HepG2 (cell line): ENCODE measurements around the gene RB1. TPM values are rescaled to one million over a fixed set of nuclear protein-coding genes. Genes with fewer than 3 reads are reported as not detected.

Source experiments
- ATAC-seq: fragments of 200-7000 bp; cut with Tn5 transposase; 3 replicates; pipeline ENCODE4 v1.9.1; 2020; ENCODE audit warnings: mild to moderate bottlenecking, moderate library complexity
- BruUV-seq: library from RNA; stranded (reverse); fragments of 400-500 nt; replicated peaks from 2 replicates; lab custom pipeline; 2021; lab: Mats Ljungman, UMichigan
- CTCF ChIA-PET: fragments of 300-600 bp; formaldehyde crosslinking; extraction: SDS; loops from one replicate; lab custom pipeline; 2021; ENCODE audit warnings: low total read pairs, inconsistent platforms, low intra/inter-chr PET ratio; lab: Yijun Ruan, JAX
- POLR2A ChIA-PET: fragments of 350-600 bp; sonication (Branson Sonifier 250); formaldehyde crosslinking; loops from one replicate; lab custom pipeline; 2020; ENCODE audit warnings: antibody characterized with exemption, inconsistent platforms; lab: Yijun Ruan, JAX
- DNase-seq: peaks from one replicate; pipeline ENCODE4 v3.0.0-alpha.2; 2015; ENCODE audit warnings: low spot score
- FAIRE-seq: peaks from 3 replicates; lab custom pipeline; 2011; peaks lifted over from hg19 to GRCh38; lab: Jason Lieb, UNC
- H2AFZ ChIP-seq: one replicate; pipeline ENCODE4 v1.6.1; 2011; ENCODE audit warnings: low read length, inconsistent platforms
- H3K27ac ChIP-seq: fragments of 300-600 bp; 3 replicates; pipeline ENCODE4 v1.8.0; 2011; ENCODE audit warnings: mixed run types, mild to moderate bottlenecking, mixed read lengths, low read length, inconsistent platforms; ENCODE audit not compliant: insufficient read depth; ENCODE audit errors: extremely low read length
- H3K27me3 ChIP-seq, 2 experiments: fragments of 200-600 bp in 1 of 2; 2 replicates in 1 of 2; 3 replicates in 1 of 2; pipeline versions ENCODE4 v1.6.0 to v1.8.0; 2011; ENCODE audit warnings: low read length in 2 of 2, mild to moderate bottlenecking in 2 of 2, moderate library complexity in 2 of 2, inconsistent platforms in 1 of 2; ENCODE audit not compliant: insufficient read depth in 2 of 2, control insufficient read depth in 1 of 2
- H3K36me3 ChIP-seq, 2 experiments: fragments of 200-600 bp in 1 of 2; replicated peaks in 1 of 2; 2 replicates in 1 of 2; 3 replicates in 1 of 2; pipeline versions ENCODE4 v1.5.1 to v1.8.0; 2011; ENCODE audit warnings: low read length in 2 of 2, inconsistent platforms in 1 of 2; ENCODE audit not compliant: insufficient read depth in 2 of 2, control insufficient read depth in 1 of 2
- H3K4me1 ChIP-seq: 2 replicates; pipeline ENCODE4 v1.5.1; 2012; ENCODE audit warnings: low read length, inconsistent platforms; ENCODE audit not compliant: insufficient read depth
- H3K4me2 ChIP-seq: 2 replicates; pipeline ENCODE4 v1.6.0; 2011; ENCODE audit warnings: low read depth, low read length, inconsistent platforms
- H3K4me3 ChIP-seq, 3 experiments: fragments of 200-600 bp in 1 of 3; sonication (generic), shearing (Covaris generic) in 1 of 3; replicated peaks in 1 of 3; 2 replicates each; pipeline ENCODE4 v1.5.1; 2011 to 2016; ENCODE audit warnings: low read length in 3 of 3, inconsistent platforms in 2 of 3, low read depth in 2 of 3, mild to moderate bottlenecking in 2 of 3, control low read depth in 1 of 3, mixed read lengths in 1 of 3; ENCODE audit not compliant: insufficient read depth in 1 of 3
- H3K79me2 ChIP-seq: one replicate; pipeline ENCODE4 v1.6.1; 2011; ENCODE audit warnings: low read length, inconsistent platforms; ENCODE audit not compliant: insufficient read depth
- H3K9ac ChIP-seq: 2 replicates; pipeline ENCODE4 v1.6.0; 2011; ENCODE audit warnings: mild to moderate bottlenecking, low read depth, low read length, inconsistent platforms; ENCODE audit not compliant: insufficient read depth
- H3K9me3 ChIP-seq: 2 replicates; pipeline ENCODE4 v1.5.1; 2012; ENCODE audit warnings: mild to moderate bottlenecking, low read length
- H4K20me1 ChIP-seq: 2 replicates; pipeline ENCODE4 v1.6.0; 2011; ENCODE audit warnings: inconsistent platforms, mild to moderate bottlenecking, low read length, moderate library complexity; ENCODE audit not compliant: insufficient read depth
- ATF7 ChIP-seq, 2 experiments: fragments of 450-650 bp in 1 of 2; sonication (generic) in 1 of 2; formaldehyde crosslinking in 1 of 2; IDR thresholded peaks; 2 replicates each; pipeline versions ENCODE4 v1.4.0 to v1.6.1; 2016 to 2020; ENCODE audit warnings: antibody characterized with exemption in 1 of 2, mild to moderate bottlenecking in 1 of 2, missing genetic modification reagents in 1 of 2
- ELF4 ChIP-seq: sonication (generic); formaldehyde crosslinking; IDR thresholded peaks from 2 replicates; pipeline ENCODE4 v1.5.0; 2020; ENCODE audit warnings: missing genetic modification reagents, mild to moderate bottlenecking, moderate library complexity, borderline replicate concordance
- FOXJ3 ChIP-seq: sonication (generic); formaldehyde crosslinking; IDR thresholded peaks from 2 replicates; pipeline ENCODE4 v1.4.0; 2020; ENCODE audit warnings: missing genetic modification reagents, mild to moderate bottlenecking, borderline replicate concordance
- HNF4A ChIP-seq: sonication (generic); formaldehyde crosslinking; IDR thresholded peaks from 2 replicates; pipeline ENCODE4 v1.4.0; 2020; ENCODE audit warnings: missing genetic modification reagents
- SSRP1 ChIP-seq: IDR thresholded peaks from 2 replicates; pipeline ENCODE4 v1.6.1; 2016; ENCODE audit warnings: control low read depth
- TFDP2 ChIP-seq: sonication (generic); formaldehyde crosslinking; IDR thresholded peaks from 2 replicates; pipeline ENCODE4 v1.4.0; 2020; ENCODE audit warnings: missing genetic modification reagents
- ZNF841 ChIP-seq: sonication (generic); formaldehyde crosslinking; IDR thresholded peaks from 2 replicates; pipeline ENCODE4 v1.8.1; 2023; ENCODE audit warnings: missing genetic modification reagents, borderline replicate concordance
- ZZZ3 ChIP-seq: sonication (generic); formaldehyde crosslinking; IDR thresholded peaks from 2 replicates; pipeline ENCODE4 v1.4.0; 2020; ENCODE audit warnings: missing genetic modification reagents, mild to moderate bottlenecking, borderline replicate concordance
- WGBS: methylation state at CpG from one replicate; pipeline ENCODE4 v1.1.6; 2017; ENCODE audit warnings: low lambda C conversion rate; 5-methylcytosine and 5-hydroxymethylcytosine counted together
- in situ Hi-C: cut with HindIII; loops from 2 replicates; pipeline ENCODE4 v1.10.0; 2017; ENCODE audit warnings: low pct_unique_long_range_greater_than_20kb; ENCODE audit not compliant: extremely low pct_ligation_motif_present
- intact Hi-C: fragments of 100-400 bp; cut with micrococcal nuclease; formaldehyde crosslinking; loops from one replicate; pipeline ENCODE4 v1.10.0; 2022; ENCODE audit not compliant: unreplicated experiment
- polyA plus RNA-seq, 8 experiments: library from polyadenylated mRNA; depleted of rRNA in 3 of 8; stranded (reverse) in 7 of 8; unstranded in 1 of 8; fragments of >200 nt; fragmentation: Illumina TruSeq in 4 of 8; extraction: Trizol in 4 of 8; gene quantifications; 2 replicates each; pipeline versions ENCODE4 v1.2.1 to v1.2.3, GENCODE V29; 2011 to 2016; ENCODE audit warnings: low read depth in 4 of 8, missing spikeins in 1 of 8, mixed read lengths in 1 of 8; ENCODE audit not compliant: insufficient read depth in 1 of 8
- total RNA-seq, 5 experiments: library from RNA; depleted of rRNA; stranded (reverse); fragments of >200 nt; fragmentation: Illumina TruSeq; extraction: Trizol; gene quantifications; 2 replicates each; pipeline ENCODE4 v1.2.3, GENCODE V29; 2016; ENCODE audit warnings: low read depth in 1 of 5

The RB1 gene
- total and polyA plus RNA-seq, 2 of the 13 experiments (the other 11 are each of a cell fraction or from before 2014, with no cell fraction given): 15.6 to 23.7 TPM

GRCh38 chr13:48255954-48256353, 47.6 kb upstream of the RB1 start:
- ChIA-PET CTCF (no interaction called here), POLR2A (interaction anchor here (0.6 to 0.9 kb wide), 2 partner anchors 24 to 114 kb away, joined by 3 read pairs; no protein-coding TSS in a partner anchor)
- 94% methylated on average over 1 of the region's 1 CpG for WGBS
- peaks cover 64% of the 10 kb centered on the region for H3K4me1 ChIP-seq
- TF ChIP-seq ELF4 (CRISPR knock-in tag) (no peak), ATF7 (IDR thresholded peaks at IDR 0.05) (peak; percentile 80), ATF7 (CRISPR knock-in tag; IDR thresholded peaks at IDR 0.05) (no peak), ZNF841 (no peak), HNF4A (CRISPR knock-in tag) (no peak), SSRP1 (CRISPR knock-in tag) (no peak), FOXJ3 (no peak), TFDP2 (CRISPR knock-in tag) (no peak), ZZZ3 (CRISPR knock-in tag) (no peak)
- TF ChIP-seq, all 625 proteins: peak for 1
- no TSS peak for BruUV-seq
- peaks cover 9 to 45% of the 10 kb centered on the region in 2 experiments for H3K36me3 ChIP-seq
- in situ Hi-C loops: no loop called here
- ATAC-seq (no peak), DNase-seq (no peak), FAIRE-seq (no peak)
- H4K20me1 ChIP-seq: no peaks in the 10 kb centered on the region
- no peaks in the 10 kb centered on the region for H3K27me3 ChIP-seq
- peaks cover 2% of the 10 kb centered on the region for H3K79me2 ChIP-seq
- H3K4me3 ChIP-seq: no peak overlapping the region
- H3K27ac ChIP-seq: no peak overlapping the region
- H3K9me3 ChIP-seq: no peaks in the 10 kb centered on the region
- H3K9ac ChIP-seq: no peak overlapping the region
- intact Hi-C loops: loop anchor here (5.0 kb wide), 1 partner anchor 51 kb away; no protein-coding TSS in a partner anchor
- no peak overlapping the region for H3K4me2 ChIP-seq
- no peak overlapping the region for H2AFZ ChIP-seq
